Raji (cell line): Measurements from ENCODE around the gene RNF5.

Experiments used
- POLR2A ChIP-seq: IDR thresholded peaks from 2 replicates; pipeline ENCODE4 v1.6.1; 2011; ENCODE audit warnings: low read depth, low read length, control low read depth; ENCODE audit not compliant: insufficient read depth

RNF5 gene

DNA sequence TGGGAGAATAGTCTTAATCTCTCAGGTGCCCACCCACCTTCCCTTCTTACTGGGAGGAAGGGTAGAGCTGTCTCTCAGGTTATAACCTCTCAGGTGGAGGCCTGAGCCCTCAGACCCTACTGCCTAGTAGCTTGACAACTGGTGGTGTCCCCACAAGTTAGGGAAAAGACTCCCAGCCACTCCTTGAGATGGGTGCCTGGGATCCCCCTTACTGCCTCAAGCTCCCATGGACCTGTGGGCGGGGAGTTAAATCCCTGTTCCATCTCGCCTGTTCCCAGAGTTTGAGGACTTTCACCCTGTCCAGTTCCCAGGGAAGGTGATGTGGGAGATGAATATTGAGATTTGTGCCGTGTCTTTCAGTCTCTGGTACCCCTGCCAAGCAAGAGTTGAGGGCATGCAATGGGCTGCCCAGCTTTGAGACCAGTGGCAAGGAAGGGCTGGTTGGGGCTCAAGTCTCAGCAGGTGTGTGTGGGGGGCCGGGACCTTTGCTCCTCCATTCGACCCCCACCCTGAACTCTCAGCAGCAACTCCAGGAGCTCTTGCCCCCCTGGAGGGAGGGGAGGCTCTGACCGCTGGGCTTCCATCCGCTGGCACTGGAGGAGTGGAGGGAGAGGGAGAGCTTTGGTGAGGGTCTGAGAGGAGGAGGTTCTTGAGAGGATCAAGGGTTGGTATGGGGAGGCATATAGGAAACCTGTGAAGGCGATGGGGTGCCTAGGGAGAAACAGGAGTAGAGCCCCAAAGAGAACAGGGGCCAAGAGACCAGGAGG, 12.9 kb downstream of the RNF5 start:
- TF ChIP-seq POLR2A, result no peak

DNA sequence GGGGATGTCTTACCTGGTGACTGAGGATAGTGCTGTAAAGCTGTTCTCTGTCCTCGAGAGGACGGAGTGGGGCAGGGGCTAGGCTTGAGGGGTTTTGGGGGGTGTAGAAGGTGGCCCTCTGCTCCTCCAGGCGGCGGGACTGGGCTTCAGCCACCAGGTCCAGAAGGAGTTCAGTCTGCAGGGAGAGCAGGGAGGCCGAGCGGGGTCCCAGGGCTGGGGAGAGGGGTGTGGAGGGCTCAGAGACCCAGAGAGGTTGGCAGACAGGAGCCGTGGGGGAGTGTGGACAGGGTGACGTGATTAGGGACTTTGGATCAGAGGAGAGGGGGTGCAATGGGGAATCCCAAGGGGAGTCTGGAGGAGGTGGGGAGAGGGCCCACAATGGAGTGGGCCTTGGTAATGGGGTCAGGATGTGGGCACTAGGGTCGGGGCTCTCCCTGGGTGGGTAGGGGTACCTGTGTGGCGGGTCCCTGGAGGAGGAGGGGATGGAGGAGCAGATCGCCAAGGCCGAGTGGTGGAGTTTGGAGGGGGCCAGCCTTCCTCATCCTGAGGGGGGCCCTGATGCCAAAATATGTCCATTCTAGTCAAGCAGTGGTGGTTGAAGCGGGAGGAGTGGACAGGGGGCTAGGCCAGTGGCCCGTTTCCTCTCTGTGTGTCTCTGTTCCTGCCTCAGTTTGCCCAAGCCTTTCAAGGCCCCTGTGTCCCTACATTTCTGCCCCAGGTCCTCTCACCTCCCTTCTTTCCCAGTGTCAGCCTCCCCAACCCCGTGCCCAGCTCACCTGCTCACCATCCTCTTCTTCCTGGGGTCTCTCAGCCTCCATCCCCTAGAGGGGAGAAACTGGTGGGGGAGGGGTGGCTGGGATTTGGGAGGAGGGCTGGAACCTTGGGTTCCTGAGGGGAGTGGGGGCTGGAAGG, 13.7 kb downstream of the RNF5 start:
- TF ChIP-seq POLR2A, result no peak

- TF ChIP-seq POLR2A, result peak; percentile 78
Observed at GRCh38 chr6:32192608-32193039, 14.4 kb downstream of the RNF5 start, which contains the start of gene GPSM3. Gene GPSM3 (minus strand): TSS chr6:32192643. CDS start chr6:32192513, 130 bp downstream.

GRCh38 chr6:32194388-32194787, 16.2 kb downstream of the RNF5 start:
- TF ChIP-seq POLR2A, result no peak

- no peak for TF ChIP-seq POLR2A
Observed at GRCh38 chr6:32194825-32195651, 16.8 kb downstream of the RNF5 start.

- TF ChIP-seq POLR2A, result no peak
Observed at GRCh38 chr6:32195652-32195901, 17.4 kb downstream of the RNF5 start.

DNA sequence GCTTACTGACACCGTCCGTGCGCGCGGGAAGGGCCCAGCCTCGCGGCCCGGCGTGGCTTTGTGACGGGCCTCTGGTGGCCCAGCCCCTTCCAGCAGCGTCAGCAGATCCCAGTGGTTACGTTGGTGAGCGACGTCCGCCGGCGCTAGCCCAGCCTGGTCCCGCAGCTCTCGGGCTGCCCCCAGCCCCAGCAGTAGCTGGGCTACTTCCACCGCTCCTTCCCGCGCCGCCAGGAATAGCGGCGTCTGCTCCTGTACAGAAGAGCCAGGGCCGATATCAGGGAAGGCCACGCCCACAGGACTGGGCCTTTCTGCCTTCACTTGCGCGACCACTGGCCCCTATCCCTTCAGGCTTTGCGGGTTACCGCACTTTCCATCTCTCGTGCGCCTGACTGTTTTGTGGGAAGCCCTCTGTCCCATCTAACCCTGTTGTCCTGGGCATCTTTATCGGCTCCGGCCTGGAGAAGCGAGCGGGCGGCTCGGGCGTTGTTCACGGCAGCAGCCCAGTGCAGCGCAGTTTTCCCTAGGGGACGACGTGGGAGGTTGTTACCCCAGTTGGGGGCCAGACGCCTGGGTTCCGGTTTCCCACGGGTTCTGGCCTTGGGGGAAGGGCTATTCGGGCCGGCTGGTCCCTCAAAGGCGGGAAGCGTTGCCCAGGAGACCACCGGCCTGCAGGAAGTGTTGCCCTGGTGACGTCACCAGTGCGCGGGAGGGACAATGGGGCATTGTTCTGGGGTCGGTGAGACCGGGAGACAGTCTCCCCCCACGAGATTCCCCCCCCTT, 17.9 kb downstream of the RNF5 start:
- peak; percentile 85 for TF ChIP-seq POLR2A

DNA sequence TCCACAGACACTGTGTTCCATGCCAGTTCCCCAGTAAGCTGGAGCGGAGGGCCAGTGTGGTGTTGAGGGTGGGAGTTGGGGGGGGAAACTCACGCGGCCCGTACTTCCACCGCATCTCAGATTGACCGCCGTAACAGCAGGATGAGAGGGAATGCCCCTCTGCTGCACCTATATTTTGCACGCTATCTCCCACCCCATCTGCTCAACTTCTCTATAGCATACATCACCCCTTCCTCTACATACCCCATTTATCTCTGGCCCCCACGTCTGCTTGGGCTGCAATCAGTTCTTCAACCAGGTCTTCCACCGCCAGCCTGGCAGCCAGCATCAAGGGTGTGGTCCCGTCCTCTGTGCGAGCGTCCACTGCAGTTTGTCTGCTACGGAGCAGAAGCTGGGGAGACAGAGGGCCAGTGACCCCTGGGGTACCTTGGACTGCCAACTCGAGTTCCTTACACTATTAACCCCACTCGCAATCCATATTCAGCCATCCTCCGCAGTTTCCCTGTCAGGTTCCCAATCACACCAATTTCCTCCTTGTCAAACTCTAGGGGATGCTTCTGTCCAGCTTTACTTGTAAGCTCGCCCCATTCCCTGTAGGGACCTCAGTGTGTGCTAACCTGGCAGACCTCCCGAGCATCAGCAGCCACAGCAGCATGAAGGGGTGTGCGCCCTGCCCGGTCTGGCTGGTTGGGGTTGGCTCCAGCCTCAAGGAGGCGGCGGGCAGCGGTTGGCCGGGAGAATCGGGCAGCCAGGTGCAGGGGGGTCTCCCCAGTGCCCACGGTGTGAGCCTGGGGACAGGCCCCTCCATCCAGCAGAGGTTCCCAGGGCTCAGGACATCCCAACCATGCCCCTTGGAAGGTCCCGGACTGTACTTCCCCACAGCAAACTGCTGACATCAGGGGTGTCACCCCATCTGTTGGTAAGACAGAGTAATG, 18.7 kb downstream of the RNF5 start:
- TF ChIP-seq POLR2A, result no peak; the same call in 1 of the 2 replicates

DNA sequence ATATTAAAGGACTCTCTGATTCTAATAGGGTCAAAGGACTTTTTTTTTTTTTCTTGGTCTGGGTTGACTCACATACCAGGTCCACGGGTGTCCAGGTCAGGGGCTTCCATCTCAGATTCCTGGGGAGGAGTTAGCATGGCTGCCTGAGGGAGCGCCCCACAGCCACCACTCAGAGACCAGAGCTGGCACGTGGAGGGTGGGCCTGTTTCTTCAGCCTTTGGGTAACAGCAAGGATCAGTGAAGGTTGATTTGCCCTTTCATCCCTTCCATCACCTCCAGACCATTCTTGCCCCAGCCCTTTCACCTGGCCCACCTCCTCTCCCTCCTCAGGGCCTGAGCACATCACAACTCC, 20.1 kb downstream of the RNF5 start:
- no peak for TF ChIP-seq POLR2A

DNA sequence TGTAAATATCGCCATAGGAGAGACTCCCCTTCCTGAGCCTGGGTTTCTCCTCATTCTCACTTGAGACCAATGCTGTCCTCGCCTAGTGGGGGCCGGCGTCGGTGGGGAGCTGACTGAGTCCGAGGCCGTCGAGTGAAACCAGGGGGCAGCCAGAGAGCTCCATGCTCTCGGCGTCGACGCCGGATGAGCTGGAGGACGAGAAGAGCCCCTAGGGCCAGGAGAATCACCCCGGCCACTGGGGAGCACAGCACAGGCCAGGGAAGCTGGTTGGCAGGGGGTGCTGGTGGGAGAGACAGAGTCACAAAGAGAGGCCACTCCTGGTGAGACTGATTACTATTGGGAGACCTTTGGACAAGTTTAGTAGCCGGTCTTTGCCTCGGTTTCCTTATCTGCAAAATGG, 20.7 kb downstream of the RNF5 start:
- no peak for TF ChIP-seq POLR2A

DNA sequence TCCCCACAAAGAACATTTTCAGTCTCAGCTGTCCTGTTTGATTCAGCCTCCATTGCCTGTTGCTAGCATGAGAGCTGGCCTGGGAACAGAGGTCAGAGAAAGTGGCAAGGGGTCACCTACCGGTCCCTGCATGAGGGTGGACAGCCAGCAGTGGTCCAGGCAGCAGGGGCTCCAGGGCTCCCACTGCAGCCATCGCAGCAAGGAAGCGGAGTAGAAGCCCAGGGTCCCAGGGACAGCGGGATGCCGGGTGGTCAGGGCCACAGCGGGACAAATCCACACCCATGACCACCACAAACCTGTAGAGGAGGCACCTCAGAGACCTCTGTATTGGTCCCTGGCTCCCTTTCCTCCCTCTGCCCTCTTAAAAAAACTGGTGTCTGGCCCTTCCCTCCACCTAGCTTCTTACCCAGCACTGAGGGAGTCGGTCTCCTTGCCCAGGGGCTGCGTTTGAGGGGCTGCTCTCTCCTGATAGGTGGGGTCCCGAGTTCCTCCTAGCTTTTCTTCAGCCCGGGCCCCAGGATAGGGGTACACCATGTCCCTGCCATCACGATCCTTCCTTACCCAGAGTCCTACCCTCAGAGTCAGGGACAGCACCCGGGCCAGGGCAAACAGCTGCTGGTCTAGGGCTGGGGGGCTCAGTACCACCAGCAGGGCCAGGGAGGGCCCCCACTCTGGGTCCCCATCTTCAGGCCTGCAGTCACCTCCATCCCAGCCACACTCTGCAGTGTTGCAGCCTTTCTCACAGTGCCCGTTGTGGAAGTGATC, 22.7 kb downstream of the RNF5 start:
- TF ChIP-seq POLR2A, result no peak

GRCh38 chr6:32202186-32202585, 24.0 kb downstream of the RNF5 start:
- TF ChIP-seq POLR2A, result no peak

GRCh38 chr6:32203426-32204267, 25.4 kb downstream of the RNF5 start:
- TF ChIP-seq POLR2A, result no peak
